Stimulated activated CD4-positive, alpha-beta T cell treated with anti-CD3 and anti-CD28 coated beads, Interleukin-4, amount 100 ng/mL, for 4 hours (primary cell): ENCODE data around the gene DAAM2.

Source experiments
- DNase-seq, 2 experiments: peaks; one replicate each; pipeline ENCODE4 v3.0.0-alpha.2; 2020

DAAM2 gene

GRCh38 chr6:39913391-39913916, 121.3 kb downstream of the DAAM2 start:
- no peak for DNase-seq

GRCh38 chr6:39914239-39914638, 122.1 kb downstream of the DAAM2 start:
- no peak for DNase-seq

- no peak for DNase-seq
Measured at GRCh38 chr6:39915866-39916265, 123.7 kb downstream of the DAAM2 start.

GRCh38 chr6:39917329-39917728, 125.2 kb downstream of the DAAM2 start:
- no peak for DNase-seq

- DNase-seq, result no peak
Measured at GRCh38 chr6:39917981-39918380, 125.8 kb downstream of the DAAM2 start.

- DNase-seq, result no peak
Measured at GRCh38 chr6:39918831-39919230, 126.7 kb downstream of the DAAM2 start.

- DNase-seq, result no peak
Measured at GRCh38 chr6:39920157-39920556, 128.0 kb downstream of the DAAM2 start.

- DNase-seq, result no peak
Measured at GRCh38 chr6:39922821-39923220, 130.6 kb downstream of the DAAM2 start.

GRCh38 chr6:39923394-39923793, 131.2 kb downstream of the DAAM2 start:
- no peak for DNase-seq

- DNase-seq, result no peak
Measured at GRCh38 chr6:39923861-39924260, 131.7 kb downstream of the DAAM2 start.

- no peak for DNase-seq
Measured at GRCh38 chr6:39924283-39924682, 132.1 kb downstream of the DAAM2 start.

GRCh38 chr6:39925191-39925930, 133.2 kb downstream of the DAAM2 start:
- DNase-seq, result no peak

- no peak for DNase-seq
Measured at GRCh38 chr6:39925931-39926290, 133.7 kb downstream of the DAAM2 start.

- DNase-seq, result no peak
Measured at GRCh38 chr6:39926668-39927067, 134.5 kb downstream of the DAAM2 start.

GRCh38 chr6:39927159-39927558, 135.0 kb downstream of the DAAM2 start:
- DNase-seq, result no peak

- DNase-seq, result no peak
Measured at GRCh38 chr6:39929039-39929732, 137.0 kb downstream of the DAAM2 start.

GRCh38 chr6:39929733-39930461, 137.7 kb downstream of the DAAM2 start:
- DNase-seq, result no peak

- DNase-seq, result no peak
Measured at GRCh38 chr6:39930540-39930939, 138.4 kb downstream of the DAAM2 start.

- no peak for DNase-seq
Measured at GRCh38 chr6:39931607-39932006, 139.4 kb downstream of the DAAM2 start.

- no peak for DNase-seq
Measured at GRCh38 chr6:39932386-39932910, 140.3 kb downstream of the DAAM2 start.

GRCh38 chr6:39933669-39934130, 141.5 kb downstream of the DAAM2 start:
- no peak for DNase-seq

GRCh38 chr6:39934131-39934757, 142.1 kb downstream of the DAAM2 start, which contains the start of gene MOCS1:
TSS of gene MOCS1 (minus strand) at chr6:39934462. CDS start at chr6:39934417, 45 bp downstream.
- peak; percentile 30 to 49 for DNase-seq

- no peak for DNase-seq
Measured at GRCh38 chr6:39935241-39935640, 143.1 kb downstream of the DAAM2 start.
